Body of pancreas (tissue), 4 donors: ENCODE data around the gene CNNM3.

ENCODE experiments used
- POLR2A ChIP-seq, 3 donors: fragments of 450-650 bp; IDR thresholded peaks; one replicate each; pipeline ENCODE4 v1.6.1; 2016; ENCODE audit warnings: antibody characterized with exemption in 3 of 3, mild to moderate bottlenecking in 2 of 3
- TF ChIP-seq, protein P1 (sequence below), 7 experiments: fragments of 450-650 bp in 4 of 7; fragments of 200-600 bp in 3 of 7; sonication (generic) in 3 of 7; IDR thresholded peaks; one replicate each; pipeline ENCODE4 v1.5.1; 2016 to 2019; ENCODE audit warnings: antibody characterized with exemption in 7 of 7

DNA sequence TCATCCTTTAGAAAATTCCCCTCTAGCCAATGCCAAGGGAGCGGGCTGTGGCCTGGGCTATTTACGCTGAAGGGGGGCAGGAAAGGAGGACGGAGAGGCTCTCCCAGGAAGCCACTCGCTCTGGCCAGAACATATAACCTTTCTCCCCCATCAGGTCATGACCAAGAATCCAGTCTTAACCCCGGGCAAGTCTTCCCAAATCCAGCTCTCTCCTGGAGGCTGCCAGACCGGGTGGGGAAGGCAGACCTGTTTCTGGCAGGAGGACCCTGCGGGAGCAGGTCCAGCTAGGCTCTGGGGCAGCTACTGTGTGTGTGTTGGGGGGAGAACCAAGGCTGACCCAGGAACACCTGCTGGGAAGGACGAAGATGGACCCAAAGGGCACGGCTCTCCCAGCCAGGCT lies 67.2 kb downstream of the CNNM3 start:
- no peak for TF ChIP-seq POLR2A (IDR thresholded peaks at IDR 0.05)
- TF ChIP-seq, protein P1, sequence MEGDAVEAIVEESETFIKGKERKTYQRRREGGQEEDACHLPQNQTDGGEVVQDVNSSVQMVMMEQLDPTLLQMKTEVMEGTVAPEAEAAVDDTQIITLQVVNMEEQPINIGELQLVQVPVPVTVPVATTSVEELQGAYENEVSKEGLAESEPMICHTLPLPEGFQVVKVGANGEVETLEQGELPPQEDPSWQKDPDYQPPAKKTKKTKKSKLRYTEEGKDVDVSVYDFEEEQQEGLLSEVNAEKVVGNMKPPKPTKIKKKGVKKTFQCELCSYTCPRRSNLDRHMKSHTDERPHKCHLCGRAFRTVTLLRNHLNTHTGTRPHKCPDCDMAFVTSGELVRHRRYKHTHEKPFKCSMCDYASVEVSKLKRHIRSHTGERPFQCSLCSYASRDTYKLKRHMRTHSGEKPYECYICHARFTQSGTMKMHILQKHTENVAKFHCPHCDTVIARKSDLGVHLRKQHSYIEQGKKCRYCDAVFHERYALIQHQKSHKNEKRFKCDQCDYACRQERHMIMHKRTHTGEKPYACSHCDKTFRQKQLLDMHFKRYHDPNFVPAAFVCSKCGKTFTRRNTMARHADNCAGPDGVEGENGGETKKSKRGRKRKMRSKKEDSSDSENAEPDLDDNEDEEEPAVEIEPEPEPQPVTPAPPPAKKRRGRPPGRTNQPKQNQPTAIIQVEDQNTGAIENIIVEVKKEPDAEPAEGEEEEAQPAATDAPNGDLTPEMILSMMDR (IDR thresholded peaks at IDR 0.05): no peak
